B cell (primary cell): ENCODE results near the gene PCDH1. TPM values are rescaled to one million over a fixed set of nuclear protein-coding genes. Genes with fewer than 3 reads are reported as not detected.
"Not testable (repeated sequence)": the region's sequence is repeated elsewhere in the genome, so short reads cannot be mapped to it uniquely, and the experiment has no call there.

Experiments used
- ATAC-seq: fragments of 200-7000 bp; cut with Tn5 transposase; one replicate; pipeline ENCODE4 v1.10.0; 2021; ENCODE audit warnings: low read depth, mild to moderate bottlenecking, moderate number of reproducible peaks, moderate library complexity
- CTCF ChIA-PET: fragments of 350-600 bp; sonication (Branson Sonifier 250); formaldehyde crosslinking; loops from one replicate; lab custom pipeline; 2021; ENCODE audit warnings: antibody characterized with exemption, inconsistent platforms; lab: Charles Lee
- POLR2A ChIA-PET: fragments of 350-600 bp; sonication (Branson Sonifier 250); formaldehyde crosslinking; loops from one replicate; lab custom pipeline; 2021; ENCODE audit warnings: antibody characterized with exemption; lab: Charles Lee
- DNase-seq: peaks from one replicate; pipeline ENCODE4 v3.0.0; 2013
- H2AFZ ChIP-seq: 2 replicates; pipeline ENCODE4 v1.6.1; 2012; ENCODE audit warnings: mild to moderate bottlenecking, low read depth, low read length; ENCODE audit not compliant: insufficient read depth, poor library complexity, severe bottlenecking
- H3K27ac ChIP-seq, 2 donors: 1 replicate in 1 of 2; 2 replicates in 1 of 2; pipeline ENCODE4 v1.5.1; 2012 to 2013; ENCODE audit warnings: low read length in 2 of 2, mild to moderate bottlenecking in 2 of 2, moderate library complexity in 1 of 2
- H3K27me3 ChIP-seq, 4 experiments: fragments of 200-600 bp in 1 of 4; sonication (generic) in 1 of 4; replicated peaks in 1 of 4; 1 replicate in 2 of 4; 2 replicates in 2 of 4; pipeline versions ENCODE4 v1.6.1 to v1.7.0; 2013 to 2016; ENCODE audit warnings: low read length in 3 of 4, mild to moderate bottlenecking in 2 of 4, mixed read lengths in 1 of 4, moderate library complexity in 1 of 4; ENCODE audit not compliant: insufficient read depth in 4 of 4, control insufficient read depth in 3 of 4; ENCODE audit errors: control extremely low read depth in 1 of 4
- H3K36me3 ChIP-seq, 2 experiments: replicated peaks in 1 of 2; 1 replicate in 1 of 2; 2 replicates in 1 of 2; pipeline versions ENCODE4 v1.6.1 to v1.7.1; 2013; ENCODE audit warnings: low read length in 1 of 2; ENCODE audit not compliant: insufficient read depth in 2 of 2, control insufficient read depth in 1 of 2; ENCODE audit errors: control extremely low read depth in 1 of 2, extremely low read depth in 1 of 2
- H3K4me1 ChIP-seq, 2 donors: fragments of 200-600 bp in 1 of 2; sonication (generic) in 1 of 2; 1 replicate in 1 of 2; 2 replicates in 1 of 2; pipeline versions ENCODE4 v1.5.1 to v1.6.1; 2013 to 2017; ENCODE audit warnings: low read length in 2 of 2; ENCODE audit not compliant: control insufficient read depth in 2 of 2, insufficient read depth in 2 of 2
- H3K4me2 ChIP-seq: replicated peaks from 2 replicates; pipeline ENCODE3; 2012; ENCODE audit warnings: mild to moderate bottlenecking, low read depth, low read length; ENCODE audit not compliant: poor library complexity, severe bottlenecking
- H3K4me3 ChIP-seq, 5 experiments: fragments of 200-600 bp in 1 of 5; sonication (generic) in 1 of 5; 1 replicate in 3 of 5; 2 replicates in 2 of 5; pipeline versions ENCODE4 v1.5.1 to v1.7.0; 2011 to 2016; ENCODE audit warnings: low read length in 4 of 5, mild to moderate bottlenecking in 4 of 5, low read depth in 2 of 5, control low read depth in 1 of 5, moderate library complexity in 1 of 5; ENCODE audit not compliant: insufficient read depth in 1 of 5; ENCODE audit errors: control extremely low read depth in 1 of 5, extremely low read depth in 1 of 5
- H3K79me2 ChIP-seq: fragments of 200-600 bp; sonication (generic); one replicate; pipeline ENCODE4 v1.6.0; 2016; ENCODE audit warnings: low read length; ENCODE audit not compliant: control insufficient read depth, insufficient read depth
- H3K9ac ChIP-seq: fragments of 200-600 bp; sonication (generic); 2 replicates; pipeline ENCODE4 v1.6.1; 2017; ENCODE audit warnings: mild to moderate bottlenecking, low read length, moderate library complexity
- H3K9me3 ChIP-seq, 3 donors: one replicate each; pipeline versions ENCODE4 v1.6.1 to v1.7.1; 2013; ENCODE audit warnings: low read length in 2 of 3; ENCODE audit not compliant: control insufficient read depth in 2 of 3, insufficient read depth in 1 of 3; ENCODE audit errors: control extremely low read depth in 1 of 3
- H4K20me1 ChIP-seq: 2 replicates; pipeline ENCODE4 v1.6.0; 2012; ENCODE audit warnings: mild to moderate bottlenecking, low read length; ENCODE audit not compliant: insufficient read depth, control insufficient read depth, poor library complexity, severe bottlenecking
- H3K27ac Mint-ChIP-seq: one replicate; pipeline ENCODE4 v1.8.0; 2021; ENCODE audit warnings: mixed read lengths
- H3K27me3 Mint-ChIP-seq: one replicate; pipeline ENCODE4 v1.8.0; 2021; ENCODE audit warnings: mixed read lengths
- H3K4me1 Mint-ChIP-seq: one replicate; pipeline ENCODE4 v1.8.0; 2021; ENCODE audit warnings: mixed read lengths
- H3K4me3 Mint-ChIP-seq: one replicate; pipeline ENCODE4 v1.8.0; 2021; ENCODE audit warnings: mixed read lengths
- H3K9me3 Mint-ChIP-seq: one replicate; pipeline ENCODE4 v1.8.0; 2022; ENCODE audit warnings: mixed read lengths; ENCODE audit not compliant: insufficient read depth
- CTCF ChIP-seq: fragments of 200-600 bp; IDR thresholded peaks from one replicate; pipeline ENCODE4 v1.8.0; 2022; ENCODE audit warnings: antibody characterized with exemption, mild to moderate bottlenecking
- EZH2 ChIP-seq: IDR thresholded peaks from 2 replicates; pipeline ENCODE4 v1.6.1; 2012; ENCODE audit warnings: borderline replicate concordance, low read depth, mild to moderate bottlenecking, moderate library complexity, low read length; ENCODE audit not compliant: insufficient read depth, poor library complexity, severe bottlenecking
- whole genome bisulfite sequencing: methylation state at CpG from one replicate; pipeline ENCODE4 v1.1.5; 2013; ENCODE audit warnings: missing lambda C conversion rate; ENCODE audit not compliant: insufficient coverage; 5-methylcytosine and 5-hydroxymethylcytosine counted together
- intact Hi-C: fragments of 100-400 bp; cut with micrococcal nuclease; formaldehyde crosslinking; loops from one replicate; pipeline ENCODE4 v1.10.0; 2022
- polyA plus RNA-seq: library from polyadenylated mRNA; depleted of rRNA; stranded (reverse); fragments of >200 nt; gene quantifications from 2 replicates; pipeline ENCODE4 v1.2.3, GENCODE V29; 2012
- total RNA-seq, 2 donors: library from RNA; stranded (reverse); fragments of 120-200 nt in 1 of 2; gene quantifications; 1 replicate in 1 of 2; 2 replicates in 1 of 2; pipeline versions ENCODE4 v1.2.3 to v1.2.4, GENCODE V29; 2013 to 2022

The PCDH1 gene
- total and polyA plus RNA-seq, 2 donors (not counting 1 experiment from before 2014, with no cell fraction given), result 0.06 TPM; not detected in 1

GRCh38 chr5:141923448-141924313, 45.5 kb upstream of the PCDH1 start, which contains the start of gene DELE1:
Gene DELE1 (plus strand): TSS chr5:141923871. CDS start chr5:141923942, 71 bp downstream.
- H3K4me3 Mint-ChIP-seq, result peak within 1 kb of the TSS; percentile 92
- peak within 1 kb of the TSS; percentile 96 for H3K27ac Mint-ChIP-seq
- Histone ChIP-seq H3K27ac (peak within 1 kb of the TSS; percentile 95 to 98), H3K9ac (peak within 1 kb of the TSS; percentile 79), H3K4me1 (peaks cover 12 to 18% of the 10 kb centered on the region in 2 donors), H4K20me1 (peaks cover 15% of the 10 kb centered on the region), H3K4me2 (peak within 1 kb of the TSS; percentile 93), H3K36me3 (peaks cover 0 to 37% of the 10 kb centered on the region in 2 experiments), H2AFZ (peak within 1 kb of the TSS; percentile 74), H3K4me3 (peak within 1 kb of the TSS; percentile 63 to 92 (median 85)), H3K27me3 (no peaks in the 10 kb centered on the region), H3K79me2 (peaks cover 32% of the 10 kb centered on the region), H3K9me3 (no peaks in the 10 kb centered on the region)
- H3K4me1 Mint-ChIP-seq, result peaks cover 20% of the 10 kb centered on the region
- ChIA-PET CTCF (interaction anchor here (0.8 to 3.3 kb wide), 9 partner anchors 9 to 359 kb away, joined by 3 to 26 read pairs (median 6); partner anchors contain the start of genes DIAPH1, PCDH1 and RNF14), POLR2A (interaction anchor here (0.7 to 1.7 kb wide), 6 partner anchors 10 to 73 kb away, joined by 3 to 11 read pairs (median 4); partner anchors contain the start of gene RNF14)
- WGBS, result under 1% methylated on average over 53 of the region's 53 CpGs
- DNase-seq, result peak; percentile 94
- no peak for TF ChIP-seq CTCF
- TF ChIP-seq EZH2, result no peak
- no peaks in the 10 kb centered on the region for H3K9me3 Mint-ChIP-seq
- intact Hi-C loops, result loop anchor here (1.0 to 5.0 kb wide), 10 partner anchors 9 to 601 kb away; partner anchors contain the start of genes FCHSD1, HDAC3, NDFIP1 and PCDH1
- peak; percentile 94 for ATAC-seq
- H3K27me3 Mint-ChIP-seq, result no peaks in the 10 kb centered on the region

DNA sequence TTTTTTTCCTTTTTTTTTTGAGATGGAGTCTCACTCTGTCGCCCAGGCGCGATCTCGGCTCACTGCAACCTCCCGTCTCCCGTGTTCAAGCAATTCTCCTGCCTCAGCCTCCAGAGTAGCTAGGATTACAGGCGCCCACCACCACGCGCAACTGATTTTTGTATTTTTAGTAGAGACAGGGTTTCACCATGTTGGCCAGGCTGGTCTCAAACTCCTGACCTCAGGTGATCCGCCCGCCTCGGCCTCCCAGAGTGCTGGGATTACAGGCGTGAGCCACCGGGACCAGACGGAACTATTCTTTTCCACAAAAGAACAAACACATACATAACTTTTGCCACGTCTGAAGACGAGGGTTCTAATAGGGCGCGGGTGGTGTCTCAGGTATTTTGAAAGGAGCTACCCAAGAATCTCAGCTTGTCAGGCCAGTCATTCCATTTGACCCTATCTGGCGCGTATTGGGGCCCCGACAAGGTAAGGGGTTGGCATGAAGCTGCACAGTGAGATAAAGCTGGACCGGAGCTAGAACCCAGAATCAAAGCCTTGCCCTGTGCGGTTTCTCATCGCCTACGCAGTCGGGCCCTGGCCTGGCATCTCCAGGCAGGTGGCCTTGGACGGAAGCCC, 44.7 kb upstream of the PCDH1 start:
- not testable (repeated sequence) for H3K9me3 ChIP-seq, H3K9me3 Mint-ChIP-seq, H3K27me3 Mint-ChIP-seq, H3K27me3 ChIP-seq, DNase-seq, ATAC-seq, H4K20me1 ChIP-seq
- intact Hi-C loops, result loop anchor here (1.0 to 5.0 kb wide), 7 partner anchors 9 to 601 kb away; partner anchors contain the start of genes HDAC3, NDFIP1, PCDH1 and RELL2
- Mint-ChIP-seq H3K4me3 (peak overlapping the region; percentile 92), H3K27ac (peak overlapping the region; percentile 96), H3K4me1 (peaks cover 20% of the 10 kb centered on the region)
- 36% methylated on average over 15 of the region's 28 CpGs for WGBS
- Histone ChIP-seq H3K4me1 (peaks cover 12 to 18% of the 10 kb centered on the region in 2 donors), H3K4me3 (peak overlapping the region; percentile 63 to 92 (median 85)), H2AFZ (peak overlapping the region; percentile 74), H3K27ac (peak overlapping the region; percentile 95 to 98), H3K36me3 (peaks cover 0 to 29% of the 10 kb centered on the region in 2 experiments), H3K9ac (peak overlapping the region; percentile 79), H3K79me2 (peaks cover 28% of the 10 kb centered on the region), H3K4me2 (peak overlapping the region; percentile 93)
- CTCF ChIA-PET, result interaction anchor here (0.9 to 3.3 kb wide), 8 partner anchors 9 to 359 kb away, joined by 3 to 26 read pairs (median 8); partner anchors contain the start of genes PCDH1 and RNF14
- POLR2A ChIA-PET, result interaction anchor here (0.6 to 1.7 kb wide), 6 partner anchors 9 to 73 kb away, joined by 3 to 11 read pairs (median 4); partner anchors contain the start of gene RNF14
